ENCODE results near the gene CREB3.

CREB3 gene

GRCh38 chr9:35690294-35690613 lies 42.2 kb upstream of the CREB3 start:
- Histone ChIP-seq H3K4me3 (ENCODE audit: low read depth, low read length) (peak overlapping the region; percentile 80), H3K4me1 (ENCODE audit: control insufficient read depth, insufficient read depth, low read length) (peaks cover 11% of the 10 kb centered on the region), H3K27ac (ENCODE audit: low read depth, low read length) (peak overlapping the region; percentile 78), H3K36me3 (ENCODE audit: control insufficient read depth, insufficient read depth, low read length) (peaks cover 33% of the 10 kb centered on the region), H3K27me3 (ENCODE audit: control insufficient read depth, insufficient read depth, low read length) (no peaks in the 10 kb centered on the region), H3K9me3 (ENCODE audit: control insufficient read depth, insufficient read depth, low read length) (no peaks in the 10 kb centered on the region), H3K9ac (ENCODE audit: low read depth, low read length) (peak overlapping the region; percentile 35; the same call in 1 of the 2 replicates)

- Histone ChIP-seq H3K36me3 (ENCODE audit: control insufficient read depth, insufficient read depth, low read length) (peaks cover 28% of the 10 kb centered on the region), H3K27ac (ENCODE audit: low read depth, low read length) (peak overlapping the region; percentile 78)
Observed at GRCh38 chr9:35690614-35691333, 41.7 kb upstream of the CREB3 start.

GRCh38 chr9:35691334-35691650 lies 41.2 kb upstream of the CREB3 start:
- Histone ChIP-seq H3K4me3 (ENCODE audit: low read depth, low read length) (peak overlapping the region; percentile 80), H3K9me3 (ENCODE audit: control insufficient read depth, insufficient read depth, low read length) (no peaks in the 10 kb centered on the region), H3K9ac (ENCODE audit: low read depth, low read length) (no peak overlapping the region), H3K4me1 (ENCODE audit: control insufficient read depth, insufficient read depth, low read length) (peaks cover 11% of the 10 kb centered on the region), H3K27me3 (ENCODE audit: control insufficient read depth, insufficient read depth, low read length) (no peaks in the 10 kb centered on the region), H3K36me3 (ENCODE audit: control insufficient read depth, insufficient read depth, low read length) (peaks cover 28% of the 10 kb centered on the region), H3K27ac (ENCODE audit: low read depth, low read length) (peak overlapping the region; percentile 78)

More at GRCh38 chr9:35690614-35691333, 41.7 kb upstream of the CREB3 start:
- peak overlapping the region; percentile 80 for H3K4me3 ChIP-seq (ENCODE audit: low read depth, low read length)
- no peaks in the 10 kb centered on the region for H3K27me3 ChIP-seq (ENCODE audit: control insufficient read depth, insufficient read depth, low read length)
- H3K4me1 ChIP-seq (ENCODE audit: control insufficient read depth, insufficient read depth, low read length), result peaks cover 11% of the 10 kb centered on the region
- H3K9me3 ChIP-seq (ENCODE audit: control insufficient read depth, insufficient read depth, low read length), result no peaks in the 10 kb centered on the region
- H3K9ac ChIP-seq (ENCODE audit: low read depth, low read length), result no peak overlapping the region

- Histone ChIP-seq H3K4me3 (ENCODE audit: low read depth, low read length) (peak overlapping the region; percentile 80; the same call in 1 of the 2 replicates), H3K4me1 (ENCODE audit: control insufficient read depth, insufficient read depth, low read length) (peaks cover 11% of the 10 kb centered on the region), H3K27me3 (ENCODE audit: control insufficient read depth, insufficient read depth, low read length) (no peaks in the 10 kb centered on the region), H3K9me3 (ENCODE audit: control insufficient read depth, insufficient read depth, low read length) (no peaks in the 10 kb centered on the region), H3K9ac (ENCODE audit: low read depth, low read length) (no peak overlapping the region), H3K36me3 (ENCODE audit: control insufficient read depth, insufficient read depth, low read length) (peaks cover 26% of the 10 kb centered on the region), H3K27ac (ENCODE audit: low read depth, low read length) (peak overlapping the region; percentile 78)
Observed at GRCh38 chr9:35691757-35692301, 40.6 kb upstream of the CREB3 start.

- Histone ChIP-seq H3K9ac (ENCODE audit: low read depth, low read length) (no peak overlapping the region), H3K4me1 (ENCODE audit: control insufficient read depth, insufficient read depth, low read length) (0 out of 2 replicates have a peak, but pooled peaks cover 2% of the 10 kb centered on the region), H3K27ac (ENCODE audit: low read depth, low read length) (no peak overlapping the region), H3K36me3 (ENCODE audit: control insufficient read depth, insufficient read depth, low read length) (peaks cover 48% of the 10 kb centered on the region), H3K4me3 (ENCODE audit: low read depth, low read length) (no peak overlapping the region), H3K9me3 (ENCODE audit: control insufficient read depth, insufficient read depth, low read length) (no peaks in the 10 kb centered on the region), H3K27me3 (ENCODE audit: control insufficient read depth, insufficient read depth, low read length) (no peaks in the 10 kb centered on the region)
Observed at GRCh38 chr9:35695943-35696401, 36.5 kb upstream of the CREB3 start.

GRCh38 chr9:35696520-35697215 lies 35.8 kb upstream of the CREB3 start:
- peaks cover 55% of the 10 kb centered on the region for H3K36me3 ChIP-seq (ENCODE audit: control insufficient read depth, insufficient read depth, low read length)
- H3K27ac ChIP-seq (ENCODE audit: low read depth, low read length), result no peak overlapping the region

GRCh38 chr9:35697486-35697885 lies 35.0 kb upstream of the CREB3 start:
- Histone ChIP-seq H3K36me3 (ENCODE audit: control insufficient read depth, insufficient read depth, low read length) (peaks cover 61% of the 10 kb centered on the region), H3K27me3 (ENCODE audit: control insufficient read depth, insufficient read depth, low read length) (no peaks in the 10 kb centered on the region), H3K9ac (ENCODE audit: low read depth, low read length) (no peak overlapping the region)

More at GRCh38 chr9:35696520-35697215, 35.8 kb upstream of the CREB3 start:
- no peaks in the 10 kb centered on the region for H3K4me1 ChIP-seq (ENCODE audit: control insufficient read depth, insufficient read depth, low read length)
- no peaks in the 10 kb centered on the region for H3K27me3 ChIP-seq (ENCODE audit: control insufficient read depth, insufficient read depth, low read length)
- H3K9ac ChIP-seq (ENCODE audit: low read depth, low read length), result no peak overlapping the region
- H3K4me3 ChIP-seq (ENCODE audit: low read depth, low read length), result no peak overlapping the region
- no peaks in the 10 kb centered on the region for H3K9me3 ChIP-seq (ENCODE audit: control insufficient read depth, insufficient read depth, low read length)

GRCh38 chr9:35698231-35698630 lies 34.2 kb upstream of the CREB3 start:
- H3K27ac ChIP-seq (ENCODE audit: low read depth, low read length), result no peak overlapping the region
- no peaks in the 10 kb centered on the region for H3K27me3 ChIP-seq (ENCODE audit: control insufficient read depth, insufficient read depth, low read length)
- no peaks in the 10 kb centered on the region for H3K4me1 ChIP-seq (ENCODE audit: control insufficient read depth, insufficient read depth, low read length)
- H3K4me3 ChIP-seq (ENCODE audit: low read depth, low read length), result no peak overlapping the region
- H3K9me3 ChIP-seq (ENCODE audit: control insufficient read depth, insufficient read depth, low read length), result no peaks in the 10 kb centered on the region
- H3K9ac ChIP-seq (ENCODE audit: low read depth, low read length), result no peak overlapping the region
- peaks cover 68% of the 10 kb centered on the region for H3K36me3 ChIP-seq (ENCODE audit: control insufficient read depth, insufficient read depth, low read length)

More at GRCh38 chr9:35697486-35697885, 35.0 kb upstream of the CREB3 start:
- H3K27ac ChIP-seq (ENCODE audit: low read depth, low read length), result no peak overlapping the region
- no peaks in the 10 kb centered on the region for H3K9me3 ChIP-seq (ENCODE audit: control insufficient read depth, insufficient read depth, low read length)
- H3K4me3 ChIP-seq (ENCODE audit: low read depth, low read length), result no peak overlapping the region
- no peaks in the 10 kb centered on the region for H3K4me1 ChIP-seq (ENCODE audit: control insufficient read depth, insufficient read depth, low read length)

GRCh38 chr9:35700031-35700430 lies 32.4 kb upstream of the CREB3 start:
- H3K9me3 ChIP-seq (ENCODE audit: control insufficient read depth, insufficient read depth, low read length), result no peaks in the 10 kb centered on the region
- peaks cover 86% of the 10 kb centered on the region for H3K36me3 ChIP-seq (ENCODE audit: control insufficient read depth, insufficient read depth, low read length)
- H3K4me1 ChIP-seq (ENCODE audit: control insufficient read depth, insufficient read depth, low read length), result no peaks in the 10 kb centered on the region
- no peaks in the 10 kb centered on the region for H3K27me3 ChIP-seq (ENCODE audit: control insufficient read depth, insufficient read depth, low read length)
- H3K9ac ChIP-seq (ENCODE audit: low read depth, low read length), result no peak overlapping the region
- H3K4me3 ChIP-seq (ENCODE audit: low read depth, low read length), result no peak overlapping the region
- H3K27ac ChIP-seq (ENCODE audit: low read depth, low read length), result no peak overlapping the region

- Histone ChIP-seq H3K9ac (ENCODE audit: low read depth, low read length) (no peak overlapping the region), H3K27me3 (ENCODE audit: control insufficient read depth, insufficient read depth, low read length) (no peaks in the 10 kb centered on the region), H3K9me3 (ENCODE audit: control insufficient read depth, insufficient read depth, low read length) (no peaks in the 10 kb centered on the region), H3K27ac (ENCODE audit: low read depth, low read length) (no peak overlapping the region), H3K4me1 (ENCODE audit: control insufficient read depth, insufficient read depth, low read length) (no peaks in the 10 kb centered on the region), H3K36me3 (ENCODE audit: control insufficient read depth, insufficient read depth, low read length) (peaks cover 95% of the 10 kb centered on the region), H3K4me3 (ENCODE audit: low read depth, low read length) (no peak overlapping the region)
Observed at GRCh38 chr9:35700942-35701341, 31.5 kb upstream of the CREB3 start.

GRCh38 chr9:35702696-35703095 lies 29.8 kb upstream of the CREB3 start:
- H3K4me1 ChIP-seq (ENCODE audit: control insufficient read depth, insufficient read depth, low read length), result no peaks in the 10 kb centered on the region
- H3K9ac ChIP-seq (ENCODE audit: low read depth, low read length), result no peak overlapping the region
- no peak overlapping the region for H3K27ac ChIP-seq (ENCODE audit: low read depth, low read length)
- H3K4me3 ChIP-seq (ENCODE audit: low read depth, low read length), result no peak overlapping the region
- peaks cover 98% of the 10 kb centered on the region for H3K36me3 ChIP-seq (ENCODE audit: control insufficient read depth, insufficient read depth, low read length)
- H3K9me3 ChIP-seq (ENCODE audit: control insufficient read depth, insufficient read depth, low read length), result no peaks in the 10 kb centered on the region
- H3K27me3 ChIP-seq (ENCODE audit: control insufficient read depth, insufficient read depth, low read length), result no peaks in the 10 kb centered on the region
